ENCODE measurements around the gene ADGB. TPM values are rescaled to one million over a fixed set of nuclear protein-coding genes. Genes with fewer than 3 reads are reported as not detected.

ADGB gene
- total and polyA plus RNA-seq, 2 donors from 2014 or later: not detected

DNA sequence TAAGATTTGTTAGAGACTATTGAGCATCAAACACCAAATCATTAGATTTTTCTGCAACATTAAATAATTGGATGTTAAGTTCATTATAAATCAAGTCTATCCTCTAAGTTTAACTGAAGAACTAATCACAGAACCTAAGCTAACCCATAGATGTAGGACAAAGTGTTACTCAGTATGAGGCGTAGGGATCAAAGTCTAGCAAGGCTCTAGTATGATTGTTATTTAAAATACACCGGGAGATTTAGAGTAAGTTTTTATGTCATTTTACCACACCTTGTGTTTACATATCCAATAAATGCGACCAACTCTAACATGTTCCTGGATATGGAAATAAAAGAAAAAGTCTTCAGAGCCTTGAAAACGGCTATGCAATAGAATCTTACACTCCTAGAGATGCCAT is 2.6 kb downstream of the ADGB start:
- no peak for FAIRE-seq
- TF ChIP-seq, protein P1, sequence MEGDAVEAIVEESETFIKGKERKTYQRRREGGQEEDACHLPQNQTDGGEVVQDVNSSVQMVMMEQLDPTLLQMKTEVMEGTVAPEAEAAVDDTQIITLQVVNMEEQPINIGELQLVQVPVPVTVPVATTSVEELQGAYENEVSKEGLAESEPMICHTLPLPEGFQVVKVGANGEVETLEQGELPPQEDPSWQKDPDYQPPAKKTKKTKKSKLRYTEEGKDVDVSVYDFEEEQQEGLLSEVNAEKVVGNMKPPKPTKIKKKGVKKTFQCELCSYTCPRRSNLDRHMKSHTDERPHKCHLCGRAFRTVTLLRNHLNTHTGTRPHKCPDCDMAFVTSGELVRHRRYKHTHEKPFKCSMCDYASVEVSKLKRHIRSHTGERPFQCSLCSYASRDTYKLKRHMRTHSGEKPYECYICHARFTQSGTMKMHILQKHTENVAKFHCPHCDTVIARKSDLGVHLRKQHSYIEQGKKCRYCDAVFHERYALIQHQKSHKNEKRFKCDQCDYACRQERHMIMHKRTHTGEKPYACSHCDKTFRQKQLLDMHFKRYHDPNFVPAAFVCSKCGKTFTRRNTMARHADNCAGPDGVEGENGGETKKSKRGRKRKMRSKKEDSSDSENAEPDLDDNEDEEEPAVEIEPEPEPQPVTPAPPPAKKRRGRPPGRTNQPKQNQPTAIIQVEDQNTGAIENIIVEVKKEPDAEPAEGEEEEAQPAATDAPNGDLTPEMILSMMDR (IDR thresholded peaks at IDR 0.05; ENCODE audit: borderline replicate concordance, extremely low read depth, insufficient read depth): no peak
- no peak for DNase-seq
- no peak overlapping the region for H3K9ac ChIP-seq (ENCODE audit: low read length in 3 of 3)
- no peaks in the 10 kb centered on the region for H3K27me3 ChIP-seq (ENCODE audit: control insufficient read depth, insufficient read depth, low read length)
- H3K4me1 ChIP-seq (ENCODE audit: control insufficient read depth in 2 of 3, insufficient read depth in 2 of 3, low read depth in 1 of 3, low read length in 3 of 3): peaks cover 0 to 3% (median 0%) of the 10 kb centered on the region in 3 donors
- intact Hi-C loops (cut with DNase I): no loop called here
- H3K27ac ChIP-seq (ENCODE audit: low read depth in 2 of 2, low read length in 2 of 2): no peak overlapping the region
- no peaks in the 10 kb centered on the region for H3K36me3 ChIP-seq (ENCODE audit: control insufficient read depth in 2 of 3, insufficient read depth in 3 of 3, low read length in 3 of 3)
- no peak overlapping the region for H3K4me3 ChIP-seq (ENCODE audit: low read length in 3 of 3)
- H3K9me3 ChIP-seq (ENCODE audit: control insufficient read depth in 2 of 3, insufficient read depth in 1 of 3, low read length in 3 of 3): no peaks in the 10 kb centered on the region

DNA sequence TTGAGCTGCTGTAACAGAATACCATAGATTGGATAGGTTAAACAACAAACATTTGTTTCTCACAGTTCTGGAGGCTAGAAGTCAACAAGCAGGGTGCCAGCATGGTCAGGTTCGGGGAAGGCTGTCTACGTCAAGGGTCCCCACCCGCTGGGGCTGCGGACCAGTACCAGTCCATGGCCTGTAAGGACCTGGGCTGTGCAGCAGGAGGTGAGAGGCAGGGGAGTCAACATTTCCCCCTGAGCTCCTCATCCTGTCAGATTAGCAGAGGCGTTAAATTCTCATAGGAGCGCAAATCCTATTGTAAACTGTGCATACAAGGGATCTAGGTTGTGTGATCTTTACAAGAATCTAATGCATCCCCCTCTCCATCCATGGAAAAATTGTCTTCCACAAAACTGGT is 3.8 kb downstream of the ADGB start:
- DNase-seq: no peak

DNA sequence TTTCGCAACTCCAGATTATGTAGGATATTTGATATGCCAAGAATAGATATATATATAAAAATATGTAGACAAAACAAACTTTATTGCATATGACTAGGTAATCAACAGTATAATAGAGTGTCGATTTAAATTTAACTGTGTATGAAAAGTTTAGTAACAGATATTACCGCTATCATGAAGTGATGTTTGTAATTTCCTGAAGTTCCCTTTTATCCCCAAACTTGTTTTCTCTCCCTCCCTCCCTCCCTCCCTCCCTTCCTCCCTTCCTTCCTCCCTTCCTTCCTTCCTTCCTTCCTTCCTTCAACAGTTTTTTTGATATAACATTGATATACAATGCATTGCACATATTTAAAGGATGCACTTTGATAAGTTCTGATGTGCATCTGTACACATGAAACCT is 15.2 kb downstream of the ADGB start:
- DNase-seq (no peak), FAIRE-seq (no peak)
- TF ChIP-seq, protein P1 (IDR thresholded peaks at IDR 0.05; ENCODE audit: borderline replicate concordance, extremely low read depth, insufficient read depth): no peak
- Histone ChIP-seq H3K9ac (ENCODE audit: low read length in 3 of 3) (no peak overlapping the region), H3K27me3 (ENCODE audit: control insufficient read depth, insufficient read depth, low read length) (no peaks in the 10 kb centered on the region), H3K4me3 (ENCODE audit: low read length in 3 of 3) (no peak overlapping the region), H3K4me1 (ENCODE audit: control insufficient read depth in 2 of 3, insufficient read depth in 2 of 3, low read depth in 1 of 3, low read length in 3 of 3) (no peaks in the 10 kb centered on the region), H3K27ac (ENCODE audit: low read depth in 2 of 2, low read length in 2 of 2) (no peak overlapping the region), H3K36me3 (ENCODE audit: control insufficient read depth in 2 of 3, insufficient read depth in 3 of 3, low read length in 3 of 3) (no peaks in the 10 kb centered on the region), H3K9me3 (ENCODE audit: control insufficient read depth in 2 of 3, insufficient read depth in 1 of 3, low read length in 3 of 3) (no peaks in the 10 kb centered on the region)
- intact Hi-C loops (cut with DNase I): no loop called here

More for the DNA sequence above, 3.8 kb downstream of the ADGB start:
- FAIRE-seq: no peak
- Histone ChIP-seq H3K4me3 (ENCODE audit: low read length in 3 of 3) (no peak overlapping the region), H3K27ac (ENCODE audit: low read depth in 2 of 2, low read length in 2 of 2) (no peak overlapping the region), H3K36me3 (ENCODE audit: control insufficient read depth in 2 of 3, insufficient read depth in 3 of 3, low read length in 3 of 3) (no peaks in the 10 kb centered on the region), H3K9me3 (ENCODE audit: control insufficient read depth in 2 of 3, insufficient read depth in 1 of 3, low read length in 3 of 3) (no peaks in the 10 kb centered on the region), H3K4me1 (ENCODE audit: control insufficient read depth in 2 of 3, insufficient read depth in 2 of 3, low read depth in 1 of 3, low read length in 3 of 3) (peaks cover 0 to 3% (median 0%) of the 10 kb centered on the region in 3 donors), H3K27me3 (ENCODE audit: control insufficient read depth, insufficient read depth, low read length) (no peaks in the 10 kb centered on the region), H3K9ac (ENCODE audit: low read length in 3 of 3) (no peak overlapping the region)
- intact Hi-C loops (cut with DNase I): no loop called here
- TF ChIP-seq, protein P1 (IDR thresholded peaks at IDR 0.05; ENCODE audit: borderline replicate concordance, extremely low read depth, insufficient read depth): no peak

DNA sequence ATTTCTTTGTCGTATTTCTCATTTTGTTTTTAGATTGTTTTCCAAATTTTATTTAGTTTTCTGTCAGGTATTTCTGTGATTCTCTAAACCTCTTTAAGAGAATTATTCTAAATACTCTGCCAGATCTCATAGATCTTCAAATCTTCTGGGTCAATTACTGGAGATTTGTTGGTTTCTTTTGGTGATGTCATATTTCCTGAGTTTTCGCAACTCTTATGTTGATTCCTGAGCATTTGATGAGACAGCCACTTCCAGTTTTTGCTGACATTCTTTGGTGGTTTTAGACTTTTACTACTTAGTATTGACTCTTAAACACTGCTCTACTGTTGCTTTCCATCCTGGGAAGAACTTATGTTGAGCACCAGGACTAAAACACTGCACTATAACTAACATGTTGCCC is 21.9 kb downstream of the ADGB start:
- FAIRE-seq (no peak), DNase-seq (no peak)
- no peaks in the 10 kb centered on the region for H3K27me3 ChIP-seq (ENCODE audit: control insufficient read depth, insufficient read depth, low read length)
- no peak overlapping the region for H3K9ac ChIP-seq (ENCODE audit: low read length in 3 of 3)
- no peak overlapping the region for H3K4me3 ChIP-seq (ENCODE audit: low read length in 3 of 3)
- intact Hi-C loops (cut with DNase I): no loop called here
- TF ChIP-seq, protein P1 (IDR thresholded peaks at IDR 0.05; ENCODE audit: borderline replicate concordance, extremely low read depth, insufficient read depth): no peak
- no peaks in the 10 kb centered on the region for H3K36me3 ChIP-seq (ENCODE audit: control insufficient read depth in 2 of 3, insufficient read depth in 3 of 3, low read length in 3 of 3)
- no peaks in the 10 kb centered on the region for H3K4me1 ChIP-seq (ENCODE audit: control insufficient read depth in 2 of 3, insufficient read depth in 2 of 3, low read depth in 1 of 3, low read length in 3 of 3)
- peaks cover 0 to 13% (median 2%) of the 10 kb centered on the region in 3 donors for H3K9me3 ChIP-seq (ENCODE audit: control insufficient read depth in 2 of 3, insufficient read depth in 1 of 3, low read length in 3 of 3)
- H3K27ac ChIP-seq (ENCODE audit: low read depth in 2 of 2, low read length in 2 of 2): no peak overlapping the region

Measured in kidney (tissue), 14 donors.